HEK293T (cell line): ENCODE results near the gene ADM5.

Experiments
- CTCF ChIA-PET: fragments of 350-600 bp; formaldehyde crosslinking; extraction: SDS; loops from one replicate; lab custom pipeline; 2021; ENCODE audit warnings: antibody characterized with exemption, inconsistent platforms; lab: Yijun Ruan, JAX
- POLR2A ChIA-PET: fragments of 350-600 bp; formaldehyde crosslinking; extraction: SDS; loops from one replicate; lab custom pipeline; 2020; ENCODE audit warnings: antibody characterized with exemption, inconsistent platforms; lab: Yijun Ruan, JAX
- DNase-seq: peaks from one replicate; pipeline ENCODE4 v3.0.0; 2012; ENCODE audit warnings: mixed read lengths; ENCODE audit errors: extremely low spot score
- ARNT ChIP-seq: fragments of 450-650 bp; IDR thresholded peaks from 2 replicates; pipeline ENCODE4 v1.6.1; 2017; ENCODE audit warnings: mild to moderate bottlenecking
- BHLHE40 ChIP-seq: fragments of 450-650 bp; IDR thresholded peaks from 2 replicates; pipeline ENCODE4 v1.6.1; 2016; ENCODE audit warnings: mild to moderate bottlenecking, moderate library complexity, borderline replicate concordance
- CTBP1 ChIP-seq: fragments of 450-650 bp; IDR thresholded peaks from 2 replicates; pipeline ENCODE4 v1.6.1; 2016; ENCODE audit warnings: borderline replicate concordance
- ELF4 ChIP-seq: fragments of 450-650 bp; IDR thresholded peaks from 2 replicates; pipeline ENCODE4 v1.6.1; 2017; ENCODE audit warnings: antibody characterized with exemption
- FOXA1 ChIP-seq: fragments of 450-650 bp; IDR thresholded peaks from 2 replicates; pipeline ENCODE4 v1.6.1; 2016; ENCODE audit warnings: mild to moderate bottlenecking
- FOXM1 ChIP-seq: fragments of 450-650 bp; IDR thresholded peaks from 2 replicates; pipeline ENCODE4 v1.6.1; 2017; ENCODE audit warnings: mild to moderate bottlenecking, borderline replicate concordance
- HDGF ChIP-seq: fragments of 450-650 bp; IDR thresholded peaks from 2 replicates; pipeline ENCODE4 v1.6.1; 2017; ENCODE audit warnings: antibody characterized with exemption, borderline replicate concordance
- L3MBTL2 ChIP-seq: fragments of 450-650 bp; conservative IDR thresholded peaks from 2 replicates; pipeline ENCODE4 v1.6.1; 2016; ENCODE audit warnings: mild to moderate bottlenecking
- LEF1 ChIP-seq: fragments of 450-650 bp; IDR thresholded peaks from 2 replicates; pipeline ENCODE4 v1.6.1; 2017; ENCODE audit warnings: mild to moderate bottlenecking, borderline replicate concordance
- NFRKB ChIP-seq: fragments of 450-650 bp; IDR thresholded peaks from 2 replicates; pipeline ENCODE4 v1.6.1; 2016; ENCODE audit warnings: mild to moderate bottlenecking, moderate library complexity
- SP1 ChIP-seq: fragments of 450-650 bp; IDR thresholded peaks from 2 replicates; pipeline ENCODE4 v1.6.1; 2017
- SUZ12 ChIP-seq: fragments of 450-650 bp; IDR thresholded peaks from 2 replicates; pipeline ENCODE4 v1.6.1; 2016; ENCODE audit warnings: mild to moderate bottlenecking
- TARDBP ChIP-seq: fragments of 450-650 bp; IDR thresholded peaks from 2 replicates; pipeline ENCODE4 v1.6.1; 2016
- ZNF384 ChIP-seq: fragments of 450-650 bp; IDR thresholded peaks from 2 replicates; pipeline ENCODE4 v1.6.1; 2016
- TF ChIP-seq, protein P1 (sequence below): fragments of 450-650 bp; IDR thresholded peaks from 2 replicates; pipeline ENCODE4 v1.6.1; 2016

The ADM5 gene

DNA sequence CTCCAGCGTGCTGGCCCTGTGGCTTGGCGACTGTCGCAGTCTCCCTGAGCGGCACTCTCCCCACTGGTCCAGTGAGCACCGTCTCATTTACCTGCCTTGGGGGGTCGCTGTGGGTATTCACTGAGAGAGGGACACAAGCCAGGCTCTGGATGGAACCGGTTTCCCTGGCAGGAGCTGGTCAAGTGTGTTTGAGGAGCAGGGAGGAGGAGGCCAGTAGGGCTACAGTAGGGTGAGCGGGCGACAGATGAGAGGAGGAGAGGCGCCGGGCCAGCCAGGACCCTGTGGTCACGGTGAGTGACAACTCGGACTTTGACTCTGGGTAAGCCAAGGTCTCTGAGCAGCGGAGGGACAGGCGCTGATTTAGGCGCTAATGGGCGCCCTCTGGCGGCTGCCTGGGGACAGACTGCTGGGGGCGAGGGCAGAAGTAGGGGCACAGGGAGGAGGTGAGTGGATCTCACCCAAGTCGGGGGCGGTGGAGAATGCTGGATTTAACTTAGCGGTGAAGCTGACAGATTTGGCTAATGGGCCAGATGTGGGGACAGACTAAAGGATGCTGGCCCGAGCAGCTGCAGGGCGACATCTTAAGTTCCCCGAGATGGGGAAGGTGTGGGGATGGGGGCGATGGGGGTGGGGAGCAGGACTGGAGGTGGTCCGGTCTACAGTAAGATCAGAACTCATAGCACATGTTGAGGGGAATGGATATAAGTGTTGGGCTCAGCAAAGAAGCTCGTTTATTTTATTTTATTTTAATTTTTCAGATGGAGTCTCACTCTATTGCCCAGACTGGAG is 17.1 kb upstream of the ADM5 start:
- ChIA-PET POLR2A (interaction anchor here (1.1 to 1.4 kb wide), 2 partner anchors 82 to 92 kb away, joined by 3 read pairs; partner anchors contain the start of gene NOSIP), CTCF (interaction anchor here (0.5 to 1.6 kb wide), 9 partner anchors 24 to 158 kb away, joined by 3 to 7 read pairs (median 3); partner anchors contain the start of genes NOSIP and RRAS)
- peak; percentile 76 for DNase-seq
- TF ChIP-seq, protein P1, sequence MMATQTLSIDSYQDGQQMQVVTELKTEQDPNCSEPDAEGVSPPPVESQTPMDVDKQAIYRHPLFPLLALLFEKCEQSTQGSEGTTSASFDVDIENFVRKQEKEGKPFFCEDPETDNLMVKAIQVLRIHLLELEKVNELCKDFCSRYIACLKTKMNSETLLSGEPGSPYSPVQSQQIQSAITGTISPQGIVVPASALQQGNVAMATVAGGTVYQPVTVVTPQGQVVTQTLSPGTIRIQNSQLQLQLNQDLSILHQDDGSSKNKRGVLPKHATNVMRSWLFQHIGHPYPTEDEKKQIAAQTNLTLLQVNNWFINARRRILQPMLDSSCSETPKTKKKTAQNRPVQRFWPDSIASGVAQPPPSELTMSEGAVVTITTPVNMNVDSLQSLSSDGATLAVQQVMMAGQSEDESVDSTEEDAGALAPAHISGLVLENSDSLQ = peak; percentile 91
- TF ChIP-seq HDGF = peak; percentile 85; the same call in 1 of the 2 replicates
- TF ChIP-seq L3MBTL2 = no peak

DNA sequence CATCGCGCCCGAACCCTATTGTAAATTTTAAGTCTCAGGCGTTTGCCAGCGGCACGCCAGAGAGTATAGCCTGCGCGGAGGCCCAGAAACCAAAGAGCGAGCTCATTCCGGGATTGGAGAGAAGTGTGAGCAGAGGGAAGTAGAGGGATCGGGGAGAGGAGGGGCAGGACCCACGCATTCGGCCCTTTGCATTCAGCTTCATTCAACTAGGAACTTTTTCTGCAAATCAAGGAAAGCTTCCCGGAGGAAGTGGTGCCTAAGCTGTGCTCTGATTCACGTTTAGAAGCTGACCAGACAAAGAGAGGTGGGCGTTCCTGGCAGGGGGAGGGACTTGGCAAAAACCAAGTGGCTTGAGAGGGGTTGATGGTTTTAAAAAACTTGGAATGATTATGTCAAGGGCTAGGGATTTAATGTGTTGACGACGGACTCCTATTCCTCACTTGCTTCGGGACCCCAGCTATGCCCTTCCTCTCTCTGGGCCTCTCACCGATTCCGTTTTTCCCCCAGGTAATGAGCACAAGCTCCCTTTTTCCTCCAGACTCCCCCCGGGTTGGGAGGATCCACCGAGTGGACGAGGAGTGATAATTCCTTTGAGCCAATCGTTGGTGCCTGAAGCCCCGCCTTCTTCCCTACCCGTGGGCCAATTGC is 13.1 kb upstream of the ADM5 start:
- DNase-seq = peak; percentile 71
- peak; percentile 95 for TF ChIP-seq BHLHE40
- no peak for TF ChIP-seq ARNT
- TF ChIP-seq SP1 = peak; percentile 88
- POLR2A ChIA-PET = interaction anchor here (0.7 to 3.7 kb wide), 23 partner anchors 11 to 722 kb away, joined by 3 to 44 read pairs (median 4); partner anchors contain the start of genes AKT1S1, BAX, BCL2L12 and IRF3
- CTCF ChIA-PET = interaction anchor here (0.6 to 2.5 kb wide), 7 partner anchors 12 to 173 kb away, joined by 3 to 8 read pairs (median 4); partner anchors contain the start of genes ADM5 and RRAS

GRCh38 chr19:49676784-49677230 is 12.6 kb upstream of the ADM5 start:
- TF ChIP-seq TARDBP = no peak
- TF ChIP-seq CTBP1 = no peak
- peak; percentile 83; the same call in 1 of the 2 replicates for TF ChIP-seq HDGF
- no peak for TF ChIP-seq BHLHE40
- TF ChIP-seq L3MBTL2 = no peak
- TF ChIP-seq LEF1 = no peak
- no peak; the same call in 1 of the 2 replicates for TF ChIP-seq FOXM1
- no peak for TF ChIP-seq ZNF384
- TF ChIP-seq SUZ12 = no peak
- TF ChIP-seq, protein P1 = peak; percentile 100
- no peak for TF ChIP-seq ARNT
- no peak for TF ChIP-seq NFRKB
- CTCF ChIA-PET = interaction anchor here (0.6 to 2.5 kb wide), 6 partner anchors 12 to 174 kb away, joined by 3 to 8 read pairs (median 4); partner anchors contain the start of gene RRAS
- peak; percentile 91 for DNase-seq
- POLR2A ChIA-PET = interaction anchor here (0.7 to 3.7 kb wide), 23 partner anchors 11 to 722 kb away, joined by 3 to 44 read pairs (median 4); partner anchors contain the start of genes AKT1S1, BAX, BCL2L12 and IRF3

GRCh38 chr19:49677231-49677900 is 12.0 kb upstream of the ADM5 start, which contains the start of gene PRMT1:
PRMT1 (plus strand) TSS chr19:49677271; CDS start chr19:49677281, 10 bp downstream.
- TF ChIP-seq ELF4 (peak; percentile 75; the same call in 1 of the 2 replicates), FOXM1 (no peak), L3MBTL2 (peak; percentile 59), FOXA1 (no peak)
- ChIA-PET CTCF (interaction anchor here (1.0 to 2.5 kb wide), 2 partner anchors 37 to 107 kb away, joined by 4 to 8 read pairs; partner anchors contain the start of gene RRAS), POLR2A (interaction anchor here (1.1 to 3.7 kb wide), 12 partner anchors 12 to 723 kb away, joined by 3 to 44 read pairs (median 5); partner anchors contain the start of genes BAX, BCL2L12, IRF3 and NOSIP)
- peak; percentile 57 for DNase-seq

GRCh38 chr19:49677901-49678674 is 11.3 kb upstream of the ADM5 start:
- peak; percentile 53 for DNase-seq
- TF ChIP-seq ARNT (no peak), ELF4 (no peak), FOXM1 (no peak), HDGF (no peak), ZNF384 (no peak), BHLHE40 (no peak)
- TF ChIP-seq, protein P1 = no peak
- POLR2A ChIA-PET = interaction anchor here (1.4 to 3.7 kb wide), 4 partner anchors 12 to 97 kb away, joined by 4 to 44 read pairs (median 10); partner anchors contain the start of genes BCL2L12, IRF3, NOSIP and PRRG2
- CTCF ChIA-PET = interaction anchor here (0.6 to 2.5 kb wide), 5 partner anchors 13 to 272 kb away, joined by 3 to 8 read pairs (median 5); partner anchors contain the start of genes BCL2L12, IRF3 and RRAS
